ENCODE data around the gene UQCRFS1. TPM values are rescaled to one million over a fixed set of nuclear protein-coding genes. Genes with fewer than 3 reads are reported as not detected.

Gene UQCRFS1
- total RNA-seq, 4 donors from 2014 or later: 17.8 to 23.2 (median 20.6) TPM

- Histone ChIP-seq H3K27me3 (no peaks in the 10 kb centered on the region), H3K4me3 (no peak overlapping the region), H3K9me3 (no peaks in the 10 kb centered on the region), H3K27ac (no peak overlapping the region), H3K36me3 (no peaks in the 10 kb centered on the region), H3K4me1 (no peaks in the 10 kb centered on the region)
- TF ChIP-seq POLR2A (IDR thresholded peaks at IDR 0.05) (no peak), CTCF (IDR thresholded peaks at IDR 0.05) (no peak)
- intact Hi-C loops (cut with DNase I; ENCODE audit: low total_unique reads): no loop called here
- no peak for DNase-seq
Observed at GRCh38 chr19:29247872-29248271, 34.9 kb upstream of the UQCRFS1 start.

- intact Hi-C loops (cut with DNase I; ENCODE audit: low total_unique reads): no loop called here
- H3K27ac ChIP-seq: no peak overlapping the region
- H3K9me3 ChIP-seq: no peaks in the 10 kb centered on the region
- no peaks in the 10 kb centered on the region for H3K27me3 ChIP-seq
- no peaks in the 10 kb centered on the region for H3K36me3 ChIP-seq
- no peak for TF ChIP-seq CTCF (IDR thresholded peaks at IDR 0.05)
- no peak for TF ChIP-seq POLR2A (IDR thresholded peaks at IDR 0.05)
- H3K4me1 ChIP-seq: no peaks in the 10 kb centered on the region
- H3K4me3 ChIP-seq: no peak overlapping the region
- no peak for DNase-seq
Observed at GRCh38 chr19:29247471-29247870, 34.5 kb upstream of the UQCRFS1 start.

- TF ChIP-seq CTCF (IDR thresholded peaks at IDR 0.05) (no peak), POLR2A (IDR thresholded peaks at IDR 0.05) (no peak)
- Histone ChIP-seq H3K27ac (no peak overlapping the region), H3K36me3 (no peaks in the 10 kb centered on the region), H3K27me3 (no peaks in the 10 kb centered on the region), H3K4me1 (no peaks in the 10 kb centered on the region), H3K4me3 (no peak overlapping the region), H3K9me3 (no peaks in the 10 kb centered on the region)
- intact Hi-C loops (cut with DNase I; ENCODE audit: low total_unique reads): no loop called here
- no peak for DNase-seq
Observed at GRCh38 chr19:29247051-29247450, 34.1 kb upstream of the UQCRFS1 start.

- Histone ChIP-seq H3K9me3 (no peaks in the 10 kb centered on the region), H3K27me3 (no peaks in the 10 kb centered on the region), H3K27ac (no peak overlapping the region), H3K4me1 (no peaks in the 10 kb centered on the region), H3K4me3 (no peak overlapping the region), H3K36me3 (no peaks in the 10 kb centered on the region)
- DNase-seq: no peak
- TF ChIP-seq POLR2A (IDR thresholded peaks at IDR 0.05) (no peak), CTCF (IDR thresholded peaks at IDR 0.05) (no peak)
- intact Hi-C loops (cut with DNase I; ENCODE audit: low total_unique reads): no loop called here
Observed at GRCh38 chr19:29245215-29245614, 32.3 kb upstream of the UQCRFS1 start.

GRCh38 chr19:29241324-29241723 lies 28.4 kb upstream of the UQCRFS1 start:
- intact Hi-C loops (cut with DNase I; ENCODE audit: low total_unique reads): no loop called here
- Histone ChIP-seq H3K27me3 (no peaks in the 10 kb centered on the region), H3K9me3 (no peaks in the 10 kb centered on the region), H3K36me3 (no peaks in the 10 kb centered on the region), H3K4me1 (no peaks in the 10 kb centered on the region), H3K4me3 (no peak overlapping the region), H3K27ac (no peak overlapping the region)
- TF ChIP-seq CTCF (IDR thresholded peaks at IDR 0.05) (no peak), POLR2A (IDR thresholded peaks at IDR 0.05) (no peak)
- DNase-seq: no peak

Data from uterus (tissue), 4 donors.